ENCODE measurements around the gene MED27. TPM values are rescaled to one million over a fixed set of nuclear protein-coding genes. Genes with fewer than 3 reads are reported as not detected.

The MED27 gene
- total RNA-seq, 2 experiments from 2014 or later, result 32.5 TPM

DNA sequence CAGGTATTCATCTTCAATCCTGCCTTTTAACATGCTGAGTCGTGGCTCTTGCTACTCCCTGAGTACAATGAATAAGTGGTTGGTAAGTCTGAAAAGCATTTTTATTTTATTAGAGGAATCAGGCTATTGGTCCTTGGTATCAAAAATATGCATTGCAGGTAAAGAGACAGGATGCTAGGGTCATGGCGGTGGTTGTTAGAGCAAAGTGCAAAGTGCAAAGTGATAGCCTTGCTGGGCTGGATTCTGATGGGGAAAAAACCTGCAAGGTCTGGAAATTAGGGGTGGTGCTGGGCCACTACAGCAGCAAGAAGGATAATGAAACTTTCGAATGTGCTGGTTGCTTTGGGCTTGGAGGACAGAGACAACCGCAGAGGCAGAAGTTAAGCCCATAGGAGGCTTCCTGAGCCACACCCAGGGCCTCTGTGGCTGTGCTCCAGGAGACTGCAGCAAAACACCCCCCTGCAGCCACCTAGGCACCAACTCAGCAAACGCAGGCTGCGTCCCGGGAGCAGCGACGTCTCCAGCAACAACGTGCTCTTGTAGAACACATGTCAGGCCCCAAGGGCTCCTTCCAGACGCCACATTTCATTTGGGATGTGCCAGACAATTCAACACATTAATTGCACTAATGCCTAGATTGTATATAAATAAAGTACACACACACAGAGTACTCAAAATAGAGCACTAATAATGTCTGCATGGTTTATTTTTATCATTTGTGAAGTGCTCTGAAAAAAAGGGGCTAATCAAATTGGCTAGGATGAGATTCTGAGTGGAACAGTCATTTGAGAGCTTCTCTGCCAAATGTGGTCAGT is 190.0 kb downstream of the MED27 start:
- ATAC-seq, result no peak
- intact Hi-C loops (cut with micrococcal nuclease), result no loop called here
- POLR2A ChIA-PET, result no interaction called here
- TF ChIP-seq, protein P1, sequence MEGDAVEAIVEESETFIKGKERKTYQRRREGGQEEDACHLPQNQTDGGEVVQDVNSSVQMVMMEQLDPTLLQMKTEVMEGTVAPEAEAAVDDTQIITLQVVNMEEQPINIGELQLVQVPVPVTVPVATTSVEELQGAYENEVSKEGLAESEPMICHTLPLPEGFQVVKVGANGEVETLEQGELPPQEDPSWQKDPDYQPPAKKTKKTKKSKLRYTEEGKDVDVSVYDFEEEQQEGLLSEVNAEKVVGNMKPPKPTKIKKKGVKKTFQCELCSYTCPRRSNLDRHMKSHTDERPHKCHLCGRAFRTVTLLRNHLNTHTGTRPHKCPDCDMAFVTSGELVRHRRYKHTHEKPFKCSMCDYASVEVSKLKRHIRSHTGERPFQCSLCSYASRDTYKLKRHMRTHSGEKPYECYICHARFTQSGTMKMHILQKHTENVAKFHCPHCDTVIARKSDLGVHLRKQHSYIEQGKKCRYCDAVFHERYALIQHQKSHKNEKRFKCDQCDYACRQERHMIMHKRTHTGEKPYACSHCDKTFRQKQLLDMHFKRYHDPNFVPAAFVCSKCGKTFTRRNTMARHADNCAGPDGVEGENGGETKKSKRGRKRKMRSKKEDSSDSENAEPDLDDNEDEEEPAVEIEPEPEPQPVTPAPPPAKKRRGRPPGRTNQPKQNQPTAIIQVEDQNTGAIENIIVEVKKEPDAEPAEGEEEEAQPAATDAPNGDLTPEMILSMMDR (IDR thresholded peaks at IDR 0.05), result no peak
- Mint-ChIP-seq H3K4me3 (no peak overlapping the region), H3K4me1 (ENCODE audit: low read depth) (no peaks in the 10 kb centered on the region), H3K27me3 (no peaks in the 10 kb centered on the region), H3K9me3 (no peaks in the 10 kb centered on the region), H3K36me3 (ENCODE audit: low read depth) (peaks cover 9% of the 10 kb centered on the region), H3K27ac (no peak overlapping the region)
- no peak for DNase-seq
- CTCF ChIA-PET, result no interaction called here

DNA sequence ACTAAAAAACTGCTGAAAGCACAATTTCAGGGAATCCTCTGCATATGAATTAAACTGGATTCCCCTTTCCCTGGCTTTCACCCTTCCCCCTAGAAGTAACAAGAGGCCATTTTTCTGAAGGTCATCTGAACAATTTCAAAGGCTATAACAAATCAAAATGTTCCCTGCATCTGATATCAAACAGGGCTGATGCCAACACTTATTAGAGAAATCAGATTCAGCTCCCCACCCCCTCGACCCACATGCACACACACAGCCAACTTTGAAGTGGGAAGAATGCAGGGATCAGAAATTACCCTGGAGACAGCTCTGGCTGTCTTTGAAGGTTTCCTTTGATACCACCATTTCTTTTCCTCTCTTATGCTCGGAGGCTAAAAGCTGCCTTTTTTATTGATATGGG is 190.7 kb downstream of the MED27 start:
- H3K4me3 Mint-ChIP-seq, result no peak overlapping the region
- ATAC-seq (no peak), DNase-seq (no peak)
- peaks cover 9% of the 10 kb centered on the region for H3K36me3 Mint-ChIP-seq (ENCODE audit: low read depth)
- TF ChIP-seq, protein P1 (IDR thresholded peaks at IDR 0.05), result no peak
- H3K9me3 Mint-ChIP-seq, result no peaks in the 10 kb centered on the region
- ChIA-PET CTCF (no interaction called here), POLR2A (no interaction called here)
- H3K27me3 Mint-ChIP-seq, result no peaks in the 10 kb centered on the region
- no peaks in the 10 kb centered on the region for H3K4me1 Mint-ChIP-seq (ENCODE audit: low read depth)
- intact Hi-C loops (cut with micrococcal nuclease), result no loop called here
- no peak overlapping the region for H3K27ac Mint-ChIP-seq

DNA sequence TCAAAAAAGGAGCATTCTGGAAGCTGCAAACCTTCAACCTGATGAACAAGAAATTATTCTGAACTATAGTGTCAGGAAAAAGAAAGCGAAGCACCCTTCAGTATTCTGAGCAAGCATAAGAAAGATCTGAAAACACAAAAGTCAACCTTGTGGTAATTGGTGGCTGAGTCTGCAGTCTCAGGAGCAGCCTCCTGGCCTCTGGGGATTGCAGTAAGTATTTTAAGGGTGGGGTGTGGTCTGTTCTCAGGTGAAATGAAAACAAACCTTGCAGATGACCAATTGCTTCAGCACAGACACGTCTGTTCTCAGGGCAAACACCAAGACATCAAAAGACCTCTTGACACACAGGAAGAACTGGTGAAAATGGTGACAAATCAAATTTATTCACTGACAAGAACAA is 192.0 kb downstream of the MED27 start:
- H3K36me3 Mint-ChIP-seq (ENCODE audit: low read depth), result peaks cover 5% of the 10 kb centered on the region
- TF ChIP-seq, protein P1 (IDR thresholded peaks at IDR 0.05), result no peak
- ATAC-seq (no peak), DNase-seq (no peak)
- no peaks in the 10 kb centered on the region for H3K4me1 Mint-ChIP-seq (ENCODE audit: low read depth)
- ChIA-PET POLR2A (no interaction called here), CTCF (no interaction called here)
- no peaks in the 10 kb centered on the region for H3K9me3 Mint-ChIP-seq
- no peak overlapping the region for H3K4me3 Mint-ChIP-seq
- H3K27ac Mint-ChIP-seq, result no peak overlapping the region
- no peaks in the 10 kb centered on the region for H3K27me3 Mint-ChIP-seq
- intact Hi-C loops (cut with micrococcal nuclease), result no loop called here

DNA sequence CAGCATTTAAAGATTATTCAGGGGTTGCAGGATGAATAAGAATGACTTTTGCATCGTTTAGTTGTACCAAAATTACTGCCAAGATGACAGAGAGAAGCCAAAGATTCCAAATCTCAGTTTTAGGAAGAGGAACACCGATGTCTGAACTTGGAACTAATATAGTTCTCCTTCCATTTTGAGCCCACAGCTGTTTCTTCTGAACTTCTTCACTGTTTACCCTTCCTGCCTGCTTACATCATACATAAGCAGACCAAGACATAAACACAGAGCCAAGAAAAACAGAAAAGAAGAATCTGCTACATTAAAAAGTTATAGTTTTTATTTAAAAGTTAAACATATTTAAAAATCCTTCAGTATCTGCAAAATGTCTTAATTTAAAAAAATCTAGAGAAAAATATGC is 192.8 kb downstream of the MED27 start:
- ChIA-PET POLR2A (no interaction called here), CTCF (interaction anchor here (1.2 kb wide), 1 partner anchor 350 kb away, joined by 3 read pairs; no protein-coding TSS in a partner anchor)
- Mint-ChIP-seq H3K9me3 (no peaks in the 10 kb centered on the region), H3K4me1 (ENCODE audit: low read depth) (no peaks in the 10 kb centered on the region), H3K36me3 (ENCODE audit: low read depth) (peaks cover 5% of the 10 kb centered on the region), H3K27me3 (no peaks in the 10 kb centered on the region), H3K27ac (no peak overlapping the region), H3K4me3 (no peak overlapping the region)
- ATAC-seq (no peak), DNase-seq (no peak)
- TF ChIP-seq, protein P1 (IDR thresholded peaks at IDR 0.05), result no peak
- intact Hi-C loops (cut with micrococcal nuclease), result no loop called here

DNA sequence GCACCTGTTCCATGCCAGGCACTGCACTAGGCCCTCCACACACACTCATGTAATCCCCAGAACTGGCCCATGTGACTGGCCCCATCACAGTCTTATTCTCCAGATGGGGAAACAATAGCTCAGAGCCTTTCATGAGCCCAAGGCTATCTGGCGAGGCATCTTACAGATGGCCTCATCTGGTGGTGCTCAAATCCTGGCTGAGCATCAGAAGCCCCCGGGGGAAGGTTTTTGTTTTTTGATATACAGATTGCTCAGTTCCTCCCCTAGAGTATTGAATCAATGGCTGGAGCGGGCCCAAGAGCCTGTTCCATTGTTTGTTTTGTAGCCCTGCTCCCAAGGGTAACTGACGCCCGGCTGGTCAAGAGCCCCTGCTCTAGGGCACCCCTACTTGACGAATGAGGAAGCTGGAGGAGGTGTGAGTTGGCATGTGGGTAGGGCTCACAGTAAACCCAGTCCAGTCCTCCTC is 194.5 kb downstream of the MED27 start:
- peaks cover 4% of the 10 kb centered on the region for H3K36me3 Mint-ChIP-seq (ENCODE audit: low read depth)
- H3K27ac Mint-ChIP-seq, result no peak overlapping the region
- H3K27me3 Mint-ChIP-seq, result no peaks in the 10 kb centered on the region
- H3K4me1 Mint-ChIP-seq (ENCODE audit: low read depth), result no peaks in the 10 kb centered on the region
- no peak for ATAC-seq
- no peak for DNase-seq
- intact Hi-C loops (cut with micrococcal nuclease), result no loop called here
- no peaks in the 10 kb centered on the region for H3K9me3 Mint-ChIP-seq
- TF ChIP-seq, protein P1 (IDR thresholded peaks at IDR 0.05), result no peak
- ChIA-PET CTCF (interaction anchor here (1.6 kb wide), 1 partner anchor 15 kb away, joined by 4 read pairs; no protein-coding TSS in a partner anchor), POLR2A (no interaction called here)
- no peak overlapping the region for H3K4me3 Mint-ChIP-seq
